GM10248 (cell line): Measurements from ENCODE around the gene ZNF581.

Experiments used
- CTCF ChIA-PET: fragments of 300-600 bp; sonication (Branson Sonifier 250); formaldehyde crosslinking; extraction: SDS; loops from one replicate; lab custom pipeline; 2021; ENCODE audit warnings: antibody characterized with exemption; lab: Yijun Ruan, JAX
- POLR2A ChIA-PET: fragments of 350-650 bp; sonication (Branson Sonifier 250); formaldehyde crosslinking; extraction: SDS; loops from one replicate; lab custom pipeline; 2020; ENCODE audit warnings: antibody characterized with exemption; lab: Yijun Ruan, JAX
- DNase-seq: peaks from one replicate; pipeline ENCODE4 v3.0.0; 2012; ENCODE audit errors: extremely low spot score
- CTCF ChIP-seq: IDR thresholded peaks from 2 replicates; pipeline ENCODE4 v1.5.1; 2012; ENCODE audit warnings: mild to moderate bottlenecking, low read depth; ENCODE audit errors: extremely low read depth, missing control alignments, control extremely low read depth

Gene ZNF581

GRCh38 chr19:55668603-55669348, 25.3 kb downstream of the ZNF581 start:
- ChIA-PET POLR2A (interaction anchor here (0.7 kb wide), 1 partner anchor 12 kb away, joined by 3 read pairs; no protein-coding TSS in a partner anchor), CTCF (interaction anchor here (1.7 to 2.9 kb wide), 2 partner anchors 14 to 36 kb away, joined by 7 to 8 read pairs; no protein-coding TSS in a partner anchor)
- DNase-seq = no peak
- no peak for TF ChIP-seq CTCF

GRCh38 chr19:55669418-55670279, 26.2 kb downstream of the ZNF581 start:
- ChIA-PET CTCF (interaction anchor here (1.7 kb wide), 1 partner anchor 37 kb away, joined by 7 read pairs; no protein-coding TSS in a partner anchor), POLR2A (interaction anchor here (0.7 kb wide), 1 partner anchor 13 kb away, joined by 3 read pairs; no protein-coding TSS in a partner anchor)
- no peak for DNase-seq
- no peak for TF ChIP-seq CTCF

GRCh38 chr19:55670280-55671053, 27.0 kb downstream of the ZNF581 start:
- TF ChIP-seq CTCF = no peak
- CTCF ChIA-PET = interaction anchor here (1.4 to 2.0 kb wide), 4 partner anchors 11 to 37 kb away, joined by 7 to 16 read pairs (median 14); partner anchors contain the start of gene U2AF2
- DNase-seq = no peak
- POLR2A ChIA-PET = no interaction called here

- CTCF ChIA-PET = interaction anchor here (0.7 to 2.0 kb wide), 6 partner anchors 11 to 167 kb away, joined by 3 to 16 read pairs (median 10); partner anchors contain the start of genes U2AF2 and ZNF865
- POLR2A ChIA-PET = interaction anchor here (0.9 kb wide), 1 partner anchor 14 kb away, joined by 3 read pairs; no protein-coding TSS in a partner anchor
- no peak for TF ChIP-seq CTCF
- no peak for DNase-seq
Measured at GRCh38 chr19:55671054-55671378, 27.6 kb downstream of the ZNF581 start.

GRCh38 chr19:55672418-55672817, 29.0 kb downstream of the ZNF581 start:
- POLR2A ChIA-PET = interaction anchor here (0.7 kb wide), 1 partner anchor 29 kb away, joined by 4 read pairs; no protein-coding TSS in a partner anchor
- CTCF ChIA-PET = interaction anchor here (1.2 to 2.0 kb wide), 4 partner anchors 13 to 39 kb away, joined by 3 to 16 read pairs (median 10); partner anchors contain the start of gene U2AF2

More at GRCh38 chr19:55672418-55672817, 29.0 kb downstream of the ZNF581 start:
- no peak for DNase-seq
- no peak for TF ChIP-seq CTCF
